Stimulated activated CD4-positive, alpha-beta T cell treated with anti-CD3 and anti-CD28 coated beads, Interleukin-4, amount 100 ng/mL, for 4 hours (primary cell): Measurements from ENCODE around the gene DVL3.
"Not testable (repeated sequence)": the region's sequence is repeated elsewhere in the genome, so short reads cannot be mapped to it uniquely, and the experiment has no call there.

Experiments used
- DNase-seq, 2 experiments: peaks; one replicate each; pipeline ENCODE4 v3.0.0-alpha.2; 2020

Gene DVL3

DNA sequence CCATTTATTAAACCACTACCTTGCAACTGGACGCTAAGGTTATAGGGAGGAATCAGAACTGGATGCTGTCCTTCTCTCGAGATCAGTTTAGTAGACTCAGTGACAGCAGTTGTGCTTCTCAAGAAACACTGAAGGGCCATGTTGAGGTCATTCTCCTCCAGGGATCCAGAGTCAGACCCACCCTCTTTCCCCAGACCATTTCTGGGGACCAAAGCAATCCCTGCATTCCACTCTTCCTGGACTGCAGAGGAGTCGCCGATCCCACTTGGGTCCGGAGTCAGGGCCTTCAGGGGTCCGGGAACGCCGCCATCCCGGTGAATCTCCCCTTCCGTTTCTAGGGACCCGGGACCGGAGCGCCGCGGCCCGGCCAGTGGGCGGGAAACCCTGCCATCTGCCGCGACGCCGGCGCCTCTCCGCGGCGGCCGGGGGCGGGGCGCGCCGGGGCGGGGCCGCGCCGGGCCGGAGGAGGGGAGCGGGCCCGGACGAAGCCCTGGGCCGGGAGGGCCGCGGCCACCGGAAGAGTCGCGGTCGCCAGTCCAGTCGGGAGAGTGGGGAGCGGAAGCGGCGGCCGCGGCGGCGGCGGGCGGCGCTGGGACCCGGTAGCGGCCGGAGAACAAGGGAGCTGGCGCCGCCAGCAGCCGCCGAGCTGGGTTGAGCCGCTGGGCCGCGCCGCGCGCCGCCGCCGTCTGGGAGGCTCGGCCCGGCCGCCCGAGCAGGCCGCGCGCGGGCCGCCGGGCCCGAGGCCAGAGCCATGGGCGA, at the start of gene DVL3:
TSS of gene DVL3 (plus strand) at position 493 of the 759 bp plus-strand sequence. CDS start at position 752, 259 bp downstream.
- peak in 1 of 2 experiments; percentile 46 for DNase-seq

DNA sequence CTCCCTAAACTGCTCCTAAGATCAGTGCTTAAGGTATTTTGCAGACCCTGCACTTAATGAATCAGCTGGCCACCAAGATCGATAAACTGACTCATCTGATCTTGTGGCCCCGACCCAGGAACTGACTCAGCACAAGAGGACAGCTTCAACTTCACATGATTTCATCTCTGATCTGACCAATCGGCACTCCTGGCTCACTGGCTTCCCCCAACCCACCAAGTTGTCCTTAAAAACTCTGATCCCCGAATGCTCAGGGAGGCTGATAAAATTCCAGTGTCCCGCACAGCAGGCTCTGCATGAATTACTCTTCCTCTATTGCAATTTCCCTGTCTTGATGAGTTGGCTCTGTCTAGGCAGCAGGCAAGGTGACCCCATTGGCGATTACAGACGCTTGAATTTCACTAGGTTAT, 44.9 kb upstream of the DVL3 start:
- DNase-seq: no peak

DNA sequence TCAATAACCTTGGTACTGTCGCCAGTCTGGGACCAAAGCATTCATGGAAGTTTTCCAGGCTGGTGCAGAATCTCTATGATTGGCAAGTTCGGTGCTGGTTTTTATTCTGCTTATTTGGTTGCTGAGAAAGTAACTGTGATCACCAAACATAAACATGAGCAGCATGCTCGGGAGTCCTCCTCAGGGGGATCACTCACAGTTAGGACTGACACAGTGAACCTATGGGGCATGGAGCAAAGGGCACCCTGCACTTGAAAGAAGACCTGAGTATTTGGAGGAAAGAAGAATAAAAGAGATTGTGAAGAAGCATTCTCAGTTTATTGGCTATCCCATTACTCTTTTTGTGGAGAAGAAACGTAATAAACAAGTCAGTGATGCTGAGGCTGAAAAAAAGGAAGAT, 39.2 kb upstream of the DVL3 start:
- no peak for DNase-seq

DNA sequence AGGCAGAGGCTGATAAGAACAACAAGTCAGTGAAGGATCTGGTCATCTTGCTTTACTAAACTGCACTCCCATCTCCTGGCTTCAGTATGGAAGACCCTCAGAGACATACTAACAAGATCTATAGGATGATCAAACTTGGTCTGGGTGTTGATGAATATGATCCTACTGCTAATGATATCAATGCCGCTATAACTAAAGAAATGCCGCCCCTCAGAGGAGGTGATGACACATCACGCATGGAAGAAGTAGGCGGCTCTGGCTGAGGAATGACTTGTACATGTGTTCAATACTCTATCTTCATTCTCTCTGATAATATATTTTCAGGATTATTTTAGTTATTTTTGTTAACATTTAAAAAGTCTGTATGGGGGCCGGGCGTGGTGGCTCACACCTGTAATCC, 37.5 kb upstream of the DVL3 start:
- no peak for DNase-seq

DNA sequence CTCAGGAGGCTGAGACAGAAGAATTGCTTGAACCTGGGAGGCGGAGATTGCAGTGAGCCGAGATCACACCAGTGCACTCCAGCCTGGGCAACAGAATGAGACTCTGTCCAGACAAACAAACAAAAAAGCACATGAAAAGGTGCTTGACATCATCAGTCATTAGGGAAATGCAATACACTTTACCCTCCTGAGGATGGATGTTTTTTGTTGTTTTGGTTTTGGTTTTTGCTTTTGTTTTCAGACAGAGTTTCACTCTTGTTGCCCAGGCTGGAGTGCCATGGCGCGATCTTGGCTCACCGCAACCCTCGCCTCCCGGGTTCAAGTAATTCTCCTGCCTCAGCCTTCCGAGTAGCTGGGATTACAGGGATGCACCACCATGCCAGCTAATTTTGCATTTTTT, 34.1 kb upstream of the DVL3 start:
- DNase-seq: not testable (repeated sequence)

DNA sequence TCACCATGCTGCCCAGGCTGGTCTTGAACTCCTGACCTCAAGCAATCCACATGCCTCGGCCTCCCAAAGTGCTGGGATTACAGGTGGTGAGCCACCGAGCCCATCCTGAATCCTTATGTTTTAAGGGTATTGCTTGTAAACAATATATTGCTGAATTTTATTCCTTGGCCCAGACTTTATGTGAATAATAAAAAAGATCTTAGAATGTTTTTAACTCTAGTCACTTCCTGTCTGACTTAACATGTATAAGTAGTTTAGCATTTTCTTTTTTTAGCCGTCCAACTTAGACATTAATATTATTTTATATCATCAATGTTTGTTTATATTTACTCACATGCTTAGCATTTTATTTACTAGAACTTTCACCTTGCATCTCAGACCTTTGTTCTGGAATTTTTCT, 29.2 kb upstream of the DVL3 start:
- DNase-seq: no peak

DNA sequence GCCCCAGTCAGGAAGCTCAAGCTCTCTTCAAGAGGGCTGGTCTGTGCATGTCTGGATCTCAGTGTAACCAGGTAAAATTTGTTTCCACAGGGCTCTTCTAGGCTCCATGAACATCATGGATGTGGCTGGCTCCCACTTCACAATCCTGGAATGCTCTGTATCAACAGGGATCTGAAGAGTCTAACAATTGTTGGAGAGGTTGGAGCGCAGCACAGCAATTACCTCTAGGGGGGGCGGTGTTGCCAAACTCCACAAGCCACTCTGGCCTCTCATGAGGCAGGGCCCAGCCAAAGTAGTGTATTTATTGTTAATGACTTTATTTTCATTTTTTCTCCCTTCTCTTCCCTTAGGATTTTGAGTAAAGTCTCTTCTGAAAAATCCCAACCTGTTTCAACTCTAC, 26.2 kb upstream of the DVL3 start:
- no peak for DNase-seq

DNA sequence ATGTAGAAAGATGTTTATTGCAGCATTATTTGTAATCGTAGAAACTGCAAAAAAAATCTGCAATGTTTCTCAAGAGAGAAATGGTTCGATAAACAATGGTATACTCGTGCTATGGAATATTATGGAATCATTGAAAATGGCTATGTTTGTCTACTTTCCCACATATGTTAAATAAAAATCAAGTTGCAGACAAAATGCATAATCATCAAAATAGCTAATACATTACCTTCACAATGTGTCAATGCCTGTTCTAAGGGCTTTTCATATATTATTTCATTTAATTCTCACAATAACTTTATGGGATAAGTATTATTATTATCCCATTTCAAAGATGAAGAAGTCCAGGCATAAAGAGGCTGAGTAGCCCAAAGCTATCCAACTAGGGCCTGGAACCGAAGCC, 22.2 kb upstream of the DVL3 start:
- DNase-seq: no peak

DNA sequence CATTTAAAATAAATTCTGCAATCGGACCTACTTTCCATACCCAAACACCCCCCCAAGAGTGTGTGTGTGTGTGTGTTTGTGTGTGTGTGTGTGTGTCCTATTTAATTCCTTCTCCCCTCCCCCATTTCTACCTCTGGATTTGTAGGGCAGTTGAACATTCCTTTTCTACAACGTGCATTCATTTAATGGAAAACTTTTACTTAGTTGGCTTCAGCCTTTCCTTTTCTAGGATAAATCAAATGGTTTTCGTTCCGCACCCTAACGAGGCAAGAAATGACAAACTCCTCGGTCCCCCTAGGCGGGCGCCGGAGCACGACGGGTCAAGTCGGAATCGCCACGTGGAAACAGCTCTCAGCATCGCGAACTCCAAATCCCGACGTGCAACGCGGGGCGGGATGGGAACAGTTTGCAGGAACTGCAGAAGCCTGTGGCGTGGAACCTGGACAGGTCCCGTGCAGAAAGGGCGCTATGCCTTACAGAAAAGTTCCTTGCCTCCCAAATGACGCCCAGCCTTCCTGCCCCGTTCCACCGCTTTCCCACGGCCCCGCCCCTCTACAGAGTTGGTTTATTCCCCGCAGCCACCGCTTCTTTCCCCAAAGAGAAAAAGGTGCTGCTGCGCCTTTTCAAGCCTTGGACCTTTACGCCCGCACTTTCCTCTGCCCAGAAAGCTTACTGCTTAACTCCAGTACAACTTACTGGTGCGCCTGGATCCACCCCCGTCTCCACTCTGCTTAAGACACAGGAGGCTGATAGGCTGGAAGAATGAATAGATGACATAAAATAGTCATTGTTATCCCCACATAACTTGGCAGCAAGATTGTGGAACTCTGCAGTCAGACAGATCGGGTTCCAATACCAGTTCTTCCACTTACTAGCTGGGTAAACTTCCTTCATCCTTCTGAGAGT, 21.1 kb upstream of the DVL3 start:
- DNase-seq: peak; percentile 44 to 59

DNA sequence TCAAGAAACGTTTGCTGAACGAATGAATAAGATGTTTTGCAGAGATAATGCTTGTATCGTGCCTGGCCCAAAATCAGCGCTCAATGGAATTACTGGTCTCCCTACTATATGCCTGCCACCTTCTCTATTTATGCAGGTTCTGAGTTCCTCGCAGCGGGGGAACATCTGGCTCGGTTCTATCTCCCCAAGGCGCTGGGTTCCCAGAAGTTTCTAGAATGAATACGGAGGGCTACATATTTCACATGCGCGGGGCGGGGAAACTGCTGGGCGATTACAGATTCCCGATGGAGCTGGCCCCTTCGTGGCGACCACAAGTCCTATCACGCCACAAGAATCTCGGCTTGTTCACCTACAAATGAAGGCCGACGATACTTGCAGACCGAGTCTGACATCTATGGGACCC, 20.4 kb upstream of the DVL3 start:
- DNase-seq: no peak

DNA sequence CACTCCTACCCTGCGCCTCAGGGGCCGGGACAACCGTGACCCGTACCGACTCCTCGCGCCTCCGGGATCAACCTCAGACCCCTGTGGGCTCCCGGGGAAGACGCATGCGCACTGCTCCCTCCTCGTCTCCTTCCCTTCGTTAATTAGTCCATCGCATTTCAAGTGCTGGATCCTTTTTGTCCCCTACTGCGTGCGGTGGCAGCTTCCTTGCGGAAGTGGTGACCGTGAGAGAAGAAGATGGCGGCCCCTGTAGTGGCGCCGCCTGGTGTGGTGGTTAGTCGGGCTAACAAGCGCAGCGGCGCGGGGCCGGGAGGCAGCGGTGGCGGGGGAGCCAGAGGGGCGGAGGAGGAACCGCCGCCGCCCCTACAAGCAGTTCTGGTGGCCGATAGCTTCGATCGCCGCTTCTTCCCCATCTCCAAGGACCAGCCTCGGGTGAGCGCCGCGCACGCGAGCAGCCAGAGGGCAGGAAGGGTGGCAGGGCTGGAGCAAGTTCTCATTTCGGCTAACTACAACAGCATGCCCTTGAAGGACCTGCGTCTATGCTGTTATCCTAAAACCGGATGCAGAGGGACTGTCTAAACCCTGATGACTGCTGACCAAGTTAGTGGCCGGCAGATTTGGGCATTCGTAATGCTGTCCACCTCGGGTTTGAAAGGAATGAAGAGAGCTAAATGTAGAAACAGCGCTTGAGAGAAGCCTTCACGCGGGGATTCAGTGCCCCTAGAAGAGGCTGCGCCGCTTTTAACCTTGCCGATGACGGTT, 19.8 kb upstream of the DVL3 start, which contains the start of gene EIF2B5:
TSS of gene EIF2B5 (plus strand) at position 210 of the 762 bp plus-strand sequence. CDS start at position 238, 28 bp downstream.
- peak; percentile 83 to 86 for DNase-seq

DNA sequence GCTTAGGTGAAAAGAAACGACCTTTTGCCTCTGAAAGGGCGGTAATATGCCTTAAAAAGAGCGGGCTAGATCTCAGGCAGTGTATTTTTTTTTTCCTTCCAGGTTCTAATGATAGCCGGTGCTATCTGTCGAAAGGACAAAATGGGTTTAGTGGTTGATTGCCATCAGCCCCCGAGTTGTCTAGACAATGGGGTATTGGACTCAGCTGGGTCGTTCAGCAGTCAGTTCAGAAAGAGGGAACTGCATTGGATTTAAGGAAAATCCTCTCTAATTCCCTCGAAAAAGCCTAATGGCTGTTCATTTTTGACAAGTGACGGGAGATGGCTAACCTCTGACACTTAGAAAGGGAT, 19.3 kb upstream of the DVL3 start:
- DNase-seq: no peak

DNA sequence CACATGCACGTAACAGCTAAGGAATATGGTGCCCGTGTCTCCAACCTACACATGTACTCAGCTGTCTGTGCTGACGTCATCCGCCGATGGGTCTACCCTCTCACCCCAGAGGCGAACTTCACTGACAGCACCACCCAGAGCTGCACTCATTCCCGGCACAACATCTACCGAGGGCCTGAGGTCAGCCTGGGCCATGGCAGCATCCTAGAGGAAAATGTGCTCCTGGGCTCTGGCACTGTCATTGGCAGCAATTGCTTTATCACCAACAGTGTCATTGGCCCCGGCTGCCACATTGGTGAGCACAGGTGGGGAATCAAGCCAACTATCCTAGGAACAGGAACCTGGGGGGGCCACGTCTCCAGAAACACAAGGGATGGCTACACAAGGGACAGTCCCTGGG, 14.7 kb upstream of the DVL3 start:
- DNase-seq: no peak

DNA sequence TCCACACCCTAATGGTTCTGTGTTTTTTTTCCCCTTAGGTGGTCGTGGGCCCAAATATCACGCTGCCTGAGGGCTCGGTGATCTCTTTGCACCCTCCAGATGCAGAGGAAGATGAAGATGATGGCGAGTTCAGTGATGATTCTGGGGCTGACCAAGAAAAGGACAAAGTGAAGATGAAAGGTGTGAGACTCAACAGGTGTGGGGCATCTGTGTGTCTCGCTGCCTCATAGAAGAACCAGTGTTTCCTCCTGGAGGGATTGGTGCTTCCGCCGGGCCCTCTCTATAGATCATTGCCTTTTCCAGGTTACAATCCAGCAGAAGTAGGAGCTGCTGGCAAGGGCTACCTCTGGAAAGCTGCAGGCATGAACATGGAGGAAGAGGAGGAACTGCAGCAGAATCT, 13.0 kb upstream of the DVL3 start:
- DNase-seq: no peak

DNA sequence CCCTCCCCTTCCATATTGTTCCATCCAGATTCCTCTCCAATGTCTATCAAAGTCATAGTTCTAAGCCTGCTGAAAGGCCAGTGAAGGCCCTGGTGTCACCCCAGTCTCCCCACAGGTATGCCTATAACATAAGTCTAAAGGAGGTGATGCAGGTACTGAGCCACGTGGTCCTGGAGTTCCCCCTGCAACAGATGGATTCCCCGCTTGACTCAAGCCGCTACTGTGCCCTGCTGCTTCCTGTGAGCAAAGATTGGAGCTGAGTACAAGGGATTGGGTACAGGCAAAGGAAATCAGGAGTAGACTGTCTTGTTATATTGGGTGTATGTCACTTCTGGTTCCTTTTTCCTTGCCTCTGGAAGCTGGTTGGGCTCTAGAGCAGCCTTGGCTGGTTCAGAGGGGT, 11.8 kb upstream of the DVL3 start:
- DNase-seq: no peak

DNA sequence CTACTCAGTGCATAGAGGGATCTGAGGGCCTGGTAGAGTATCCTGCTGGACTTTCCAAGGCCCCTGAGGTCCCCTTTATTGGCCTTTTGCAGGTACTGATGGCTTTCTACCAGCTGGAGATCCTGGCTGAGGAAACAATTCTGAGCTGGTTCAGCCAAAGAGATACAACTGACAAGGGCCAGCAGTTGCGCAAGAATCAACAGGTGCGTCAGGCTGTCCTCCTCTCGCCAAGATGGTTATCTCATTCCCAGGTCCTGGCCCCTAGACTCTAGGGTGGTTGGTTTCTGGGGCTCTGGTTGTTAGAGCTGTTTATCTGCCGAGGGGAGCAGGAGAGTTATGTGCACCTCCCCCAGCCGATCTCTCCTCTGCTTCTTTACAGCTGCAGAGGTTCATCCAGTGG, 10.7 kb upstream of the DVL3 start:
- DNase-seq: no peak

DNA sequence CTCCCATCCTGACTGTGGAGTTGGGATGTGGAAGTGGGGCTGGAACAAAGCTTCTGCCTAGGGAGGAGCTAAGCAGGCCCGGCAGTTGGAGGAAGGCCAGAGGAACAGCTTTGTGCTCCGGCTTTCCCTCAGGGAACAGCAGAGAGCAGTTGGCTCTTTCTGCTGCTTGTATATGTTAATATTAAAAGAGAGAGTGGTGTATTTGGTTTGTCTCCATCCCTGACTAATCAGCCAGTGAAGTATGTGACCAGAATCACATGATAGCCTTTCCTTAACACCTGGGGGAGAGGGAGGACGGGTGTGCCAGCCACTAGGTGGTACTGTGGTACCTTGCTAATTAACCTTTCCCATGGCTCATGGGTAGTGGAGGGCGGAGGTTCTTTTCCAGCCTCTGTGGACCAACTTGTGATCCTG, 10.1 kb upstream of the DVL3 start:
- peak; percentile 19 to 25 for DNase-seq

DNA sequence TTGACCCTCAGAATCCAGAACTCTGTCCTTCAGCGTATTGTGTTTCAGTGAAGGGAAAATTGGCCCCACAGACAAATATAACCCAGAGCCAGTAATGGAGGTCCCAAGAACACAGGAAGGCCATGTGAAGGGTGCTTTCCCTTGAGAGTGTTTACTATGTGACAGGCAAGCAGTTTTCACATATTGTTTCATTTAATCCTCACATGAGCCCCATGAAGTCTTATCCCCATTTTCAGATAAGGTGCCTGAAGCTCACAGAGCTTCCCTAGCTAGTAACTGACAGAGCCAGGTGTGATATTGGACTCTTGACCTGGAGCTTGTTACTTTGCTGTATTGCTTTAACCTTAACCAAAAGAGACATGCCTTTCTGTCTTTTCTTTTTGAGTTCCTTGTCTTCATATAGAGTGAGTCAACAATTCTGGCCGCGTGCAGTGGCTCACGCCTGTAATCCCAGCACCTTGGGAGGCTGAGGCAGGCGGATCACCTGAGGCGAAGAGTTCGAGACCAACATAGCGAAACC, 9.4 kb upstream of the DVL3 start:
- no peak for DNase-seq

DNA sequence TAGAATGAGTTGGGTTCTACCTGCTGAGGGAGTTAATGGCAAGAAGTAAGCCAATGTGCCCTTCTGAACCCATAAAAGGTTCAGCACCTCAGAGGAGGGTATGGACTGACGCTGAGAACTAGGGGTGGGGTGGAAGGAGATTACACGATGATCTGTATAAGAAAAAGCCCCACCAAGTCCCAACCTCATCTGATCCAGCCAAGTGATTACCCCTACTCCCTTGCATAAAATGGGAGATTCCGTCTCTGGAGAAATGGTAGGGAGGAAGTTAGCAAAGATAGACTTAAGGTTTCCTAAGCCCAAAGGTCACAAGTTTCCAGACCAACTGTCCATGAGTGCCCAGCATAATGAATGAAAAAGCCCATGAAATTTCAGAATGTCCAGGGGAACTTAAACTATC, 7.1 kb upstream of the DVL3 start:
- DNase-seq: no peak

DNA sequence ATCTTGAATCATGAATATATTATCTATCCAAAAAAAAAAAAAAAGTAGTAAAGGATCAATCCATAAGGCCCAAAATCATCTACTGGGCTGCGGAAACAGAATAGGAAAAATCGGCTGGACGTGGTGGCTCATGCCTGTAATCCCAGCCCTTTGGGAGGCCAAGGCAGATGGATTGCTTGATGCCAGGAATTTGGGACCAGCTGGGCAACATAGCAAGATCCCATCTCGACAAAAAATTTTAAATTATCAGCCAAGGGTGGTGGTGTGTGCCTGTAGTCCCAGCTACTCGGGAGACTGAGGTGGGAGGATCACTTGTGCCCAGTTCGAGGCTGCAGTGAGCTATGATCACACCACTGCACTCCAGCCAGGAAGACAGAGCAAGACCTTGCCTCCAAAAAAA, 6.1 kb upstream of the DVL3 start:
- no peak for DNase-seq

DNA sequence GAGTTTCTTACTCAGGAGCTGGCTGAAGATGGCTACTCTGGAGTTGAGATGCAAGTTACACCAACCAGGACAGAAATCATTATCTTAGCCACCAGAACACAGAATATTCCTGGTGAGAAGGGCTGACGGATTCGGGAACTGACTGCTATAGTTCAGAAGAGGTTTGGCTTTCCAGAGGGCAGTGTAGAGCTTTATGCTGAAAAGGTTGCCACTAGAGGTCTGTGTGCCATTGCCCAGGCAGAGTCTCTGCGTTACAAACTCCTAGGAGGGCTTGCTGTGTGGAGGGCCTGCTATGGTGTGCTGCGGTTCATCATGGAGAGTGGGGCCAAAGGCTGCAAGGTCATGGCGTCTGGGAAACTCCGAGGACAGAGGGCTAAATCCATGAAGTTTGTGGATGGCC, 5.4 kb upstream of the DVL3 start:
- not testable (repeated sequence) for DNase-seq

DNA sequence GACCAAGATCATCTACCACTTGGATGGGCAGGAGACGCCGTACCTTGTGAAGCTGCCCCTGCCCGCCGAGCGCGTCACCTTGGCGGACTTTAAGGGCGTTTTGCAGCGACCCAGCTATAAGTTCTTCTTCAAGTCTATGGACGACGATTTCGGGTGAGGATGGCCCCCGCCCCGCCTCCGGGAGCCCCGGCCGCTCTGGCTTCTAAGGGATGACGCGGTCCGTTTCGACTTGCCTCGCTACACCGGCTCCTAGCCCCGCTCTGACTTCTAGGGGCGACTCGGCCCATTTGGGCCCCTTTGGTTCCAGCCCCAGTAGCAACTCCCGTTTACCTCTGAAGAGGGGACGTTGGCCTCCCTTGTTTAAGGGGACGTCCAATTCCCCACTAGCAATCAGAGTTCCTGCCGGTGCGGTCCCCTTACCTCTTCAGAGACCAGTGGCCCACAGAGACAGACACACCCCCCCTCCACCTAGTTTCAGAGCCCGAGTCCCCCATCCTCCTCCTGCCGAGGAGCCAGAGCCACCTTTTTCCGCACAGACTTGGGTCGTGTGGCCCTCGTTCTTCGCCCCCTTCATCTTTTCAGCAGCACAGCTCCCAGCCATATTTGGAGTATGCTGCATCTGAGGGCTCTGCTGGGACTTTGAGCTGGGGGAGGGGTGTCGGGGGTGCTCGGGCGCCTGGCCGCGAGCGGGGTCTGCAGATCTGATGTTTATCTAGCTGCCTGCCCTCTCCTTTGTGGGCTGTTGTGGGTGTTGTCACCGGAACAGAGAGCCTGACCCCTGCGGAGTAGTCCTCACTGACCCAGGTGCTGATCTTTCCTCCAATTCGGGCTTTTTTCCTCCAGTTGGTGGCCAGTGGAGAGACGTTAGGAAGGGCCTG, 706 bp downstream of the DVL3 start:
- peak; percentile 30 to 49 for DNase-seq
